Neuron (in vitro differentiated cells): ENCODE measurements around the gene CMTM7.

Experiments used
- H2AFZ ChIP-seq: one replicate; pipeline ENCODE4 v1.6.1; 2013; ENCODE audit warnings: low read depth, mild to moderate bottlenecking, inconsistent platforms, low read length, moderate library complexity
- H3K27me3 ChIP-seq: one replicate; pipeline ENCODE4 v1.6.1; 2013; ENCODE audit warnings: low read length; ENCODE audit not compliant: insufficient read depth
- H3K36me3 ChIP-seq: one replicate; pipeline ENCODE4 v1.6.1; 2013; ENCODE audit warnings: low read length; ENCODE audit not compliant: insufficient read depth
- H3K4me1 ChIP-seq: one replicate; pipeline ENCODE4 v1.6.1; 2013; ENCODE audit warnings: low read length; ENCODE audit not compliant: insufficient read depth
- H3K4me3 ChIP-seq: 2 replicates; pipeline ENCODE4 v1.5.1; 2013; ENCODE audit warnings: mild to moderate bottlenecking, low read length, moderate library complexity
- H3K9me3 ChIP-seq: one replicate; pipeline ENCODE4 v1.6.1; 2013; ENCODE audit warnings: low read length

Gene CMTM7

GRCh38 chr3:32411442-32411841 is 19.8 kb downstream of the CMTM7 start:
- peaks cover 15% of the 10 kb centered on the region for H3K4me1 ChIP-seq
- no peak overlapping the region for H3K4me3 ChIP-seq
- no peaks in the 10 kb centered on the region for H3K27me3 ChIP-seq

DNA sequence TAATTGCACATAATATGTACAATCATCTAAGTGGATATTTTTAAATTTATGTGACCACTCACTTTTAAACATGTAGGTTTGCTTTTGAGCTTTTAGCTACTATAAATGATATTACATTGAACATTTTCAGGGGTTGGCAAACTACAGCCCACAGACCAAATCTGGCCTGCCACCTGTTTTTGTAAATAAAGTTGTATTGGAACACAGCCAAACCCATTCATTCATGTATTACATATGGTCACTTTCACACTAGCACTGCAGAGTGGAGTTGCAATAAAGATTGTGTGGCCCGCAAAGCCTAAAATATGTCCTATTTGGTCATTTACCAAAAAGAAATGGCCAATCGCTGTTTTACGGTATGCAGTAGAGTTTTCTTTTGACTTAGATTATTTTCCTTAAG is 21.2 kb downstream of the CMTM7 start:
- peaks cover 2% of the 10 kb centered on the region for H3K9me3 ChIP-seq
- no peak overlapping the region for H3K4me3 ChIP-seq
- H3K36me3 ChIP-seq: no peaks in the 10 kb centered on the region
- H3K27me3 ChIP-seq: no peaks in the 10 kb centered on the region
- no peak overlapping the region for H2AFZ ChIP-seq
- H3K4me1 ChIP-seq: peaks cover 25% of the 10 kb centered on the region

More at GRCh38 chr3:32411442-32411841, 19.8 kb downstream of the CMTM7 start:
- H2AFZ ChIP-seq: no peak overlapping the region
- H3K9me3 ChIP-seq: no peaks in the 10 kb centered on the region
- H3K36me3 ChIP-seq: no peaks in the 10 kb centered on the region

- peaks cover 3% of the 10 kb centered on the region for H3K9me3 ChIP-seq
- H2AFZ ChIP-seq: no peak overlapping the region
- H3K27me3 ChIP-seq: no peaks in the 10 kb centered on the region
- H3K4me3 ChIP-seq: no peak overlapping the region
- H3K36me3 ChIP-seq: no peaks in the 10 kb centered on the region
- H3K4me1 ChIP-seq: peaks cover 25% of the 10 kb centered on the region
These were observed 22.3 kb downstream of the CMTM7 start for GRCh38 chr3:32413845-32414521.

DNA sequence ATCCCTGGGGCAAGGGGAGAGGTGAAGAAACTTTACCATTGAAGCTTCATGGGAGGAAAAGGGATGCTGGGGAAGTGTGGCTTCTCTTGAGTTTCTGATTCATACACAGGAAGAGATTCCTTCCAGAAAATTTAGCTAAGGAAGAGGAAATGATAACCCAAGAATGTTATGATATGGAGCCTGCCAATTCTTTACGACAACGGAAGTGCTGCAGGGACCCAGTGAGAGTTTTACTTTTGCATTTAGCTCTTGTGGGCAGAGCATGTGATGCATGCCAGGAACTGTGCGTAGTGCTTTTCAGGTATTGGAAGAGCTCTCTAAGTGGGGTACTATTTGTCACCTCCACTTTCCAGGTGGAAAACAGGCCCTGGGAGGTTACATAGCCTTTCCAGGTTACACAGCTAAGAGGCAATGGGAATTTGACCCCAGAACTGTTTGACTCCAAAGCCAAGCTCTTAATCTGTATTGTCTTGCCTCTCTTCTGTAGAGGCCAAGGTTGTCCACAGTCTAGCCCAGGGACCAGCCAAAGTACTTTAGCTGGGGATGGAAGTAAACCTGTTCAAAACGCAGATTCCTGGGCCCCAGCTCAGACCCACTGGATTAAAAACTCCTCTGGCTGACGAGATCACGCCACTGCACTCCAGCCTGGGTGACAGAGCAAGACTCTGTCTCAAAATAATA is 23.0 kb downstream of the CMTM7 start:
- no peak overlapping the region for H3K4me3 ChIP-seq
- H3K27me3 ChIP-seq: no peaks in the 10 kb centered on the region
- H3K4me1 ChIP-seq: peaks cover 23% of the 10 kb centered on the region

DNA sequence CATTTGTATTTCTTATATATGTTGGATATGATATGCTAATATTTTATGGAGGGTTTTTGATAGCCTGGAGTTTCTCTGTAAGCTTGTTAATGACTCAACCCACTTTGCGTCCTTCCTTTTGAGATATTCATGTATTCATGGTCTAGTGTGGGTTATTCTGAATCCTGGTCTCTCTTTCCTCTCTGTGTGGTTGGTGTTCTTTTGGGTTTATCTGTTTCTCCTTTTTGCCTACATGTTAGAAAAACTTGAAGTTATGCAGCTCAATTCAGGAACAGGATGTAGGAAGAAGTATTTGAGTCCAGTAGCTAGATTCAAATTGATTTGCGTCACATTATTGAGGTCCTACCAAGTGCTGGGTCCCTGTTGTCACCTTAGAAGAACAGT is 28.1 kb downstream of the CMTM7 start:
- Histone ChIP-seq H3K4me3 (no peak overlapping the region), H3K27me3 (no peaks in the 10 kb centered on the region), H3K4me1 (peaks cover 21% of the 10 kb centered on the region), H2AFZ (no peak overlapping the region), H3K9me3 (peaks cover 6% of the 10 kb centered on the region), H3K36me3 (no peaks in the 10 kb centered on the region)

More for the DNA sequence above, 23.0 kb downstream of the CMTM7 start:
- Histone ChIP-seq H3K9me3 (peaks cover 3% of the 10 kb centered on the region), H2AFZ (no peak overlapping the region), H3K36me3 (no peaks in the 10 kb centered on the region)

DNA sequence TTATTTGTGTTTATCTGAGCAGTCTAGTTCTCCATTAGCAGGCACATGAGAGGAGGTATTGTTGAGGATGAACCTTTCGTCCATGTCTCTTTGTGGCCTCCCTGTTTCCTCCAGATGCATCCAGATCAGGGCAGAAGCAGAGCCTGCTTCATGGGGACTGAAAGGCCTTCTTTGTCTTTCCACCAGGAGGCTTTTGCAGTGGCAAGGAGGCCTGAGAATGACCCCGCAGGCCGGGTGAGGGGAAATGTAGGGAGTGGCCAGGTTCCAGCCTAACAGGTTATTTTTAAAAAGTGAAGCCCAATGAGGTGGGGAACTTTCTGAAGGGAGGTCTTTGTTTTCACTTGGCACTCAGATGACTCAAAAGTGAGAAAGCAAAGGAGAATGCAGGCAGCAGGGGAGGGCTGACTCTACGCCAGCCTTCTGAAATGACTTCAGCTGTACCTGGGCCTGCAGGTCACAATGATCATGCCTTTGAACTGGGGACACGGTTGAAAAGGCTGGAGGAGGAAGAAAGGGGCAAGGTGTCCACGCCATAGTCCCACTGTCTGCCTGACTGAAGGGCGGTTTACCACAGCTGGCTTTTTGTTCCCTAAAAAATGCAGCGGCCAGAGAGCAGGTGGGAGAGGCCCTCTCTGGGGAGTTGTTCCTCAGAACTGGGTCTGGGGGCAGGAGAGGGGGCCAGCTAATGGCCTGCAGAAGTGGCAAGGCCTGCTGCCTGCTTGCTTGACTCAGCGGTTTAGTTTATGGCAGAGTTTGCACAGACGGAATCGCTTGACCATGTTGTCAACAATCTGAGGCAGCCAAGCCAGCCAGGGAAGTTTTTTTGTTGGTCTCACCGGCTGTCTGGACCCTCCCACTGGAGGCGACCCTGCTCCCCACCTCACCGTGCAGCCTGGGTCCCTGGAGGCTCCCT is 28.7 kb downstream of the CMTM7 start:
- no peak overlapping the region for H2AFZ ChIP-seq
- peaks cover 6% of the 10 kb centered on the region for H3K9me3 ChIP-seq
- no peaks in the 10 kb centered on the region for H3K27me3 ChIP-seq
- peaks cover 21% of the 10 kb centered on the region for H3K4me1 ChIP-seq
- H3K36me3 ChIP-seq: no peaks in the 10 kb centered on the region
- no peak overlapping the region for H3K4me3 ChIP-seq

DNA sequence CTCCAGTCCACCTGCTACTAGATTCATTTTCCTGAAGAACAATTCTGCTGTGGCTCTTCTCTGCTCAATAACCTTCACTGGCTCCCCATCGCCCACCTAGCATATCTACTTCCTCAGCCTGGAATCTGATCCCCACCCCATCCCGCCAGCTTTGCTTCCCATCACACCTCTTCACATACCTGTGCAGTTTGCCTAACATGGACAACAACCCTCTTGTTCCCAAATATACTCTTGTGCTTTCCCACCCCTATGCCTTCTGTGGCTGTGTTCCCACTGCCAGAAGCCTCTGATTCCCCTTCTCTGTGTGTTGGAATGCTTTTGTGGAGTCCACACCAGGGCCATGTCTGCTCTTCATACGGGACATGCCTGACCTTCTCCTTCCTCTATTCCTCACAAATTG is 29.5 kb downstream of the CMTM7 start:
- Histone ChIP-seq H3K9me3 (peaks cover 6% of the 10 kb centered on the region), H3K27me3 (no peaks in the 10 kb centered on the region)

GRCh38 chr3:32421991-32422859 is 30.6 kb downstream of the CMTM7 start:
- Histone ChIP-seq H2AFZ (no peak overlapping the region), H3K4me1 (peaks cover 14% of the 10 kb centered on the region), H3K9me3 (peaks cover 6% of the 10 kb centered on the region), H3K36me3 (no peaks in the 10 kb centered on the region), H3K27me3 (no peaks in the 10 kb centered on the region), H3K4me3 (no peak overlapping the region)

More for the DNA sequence above, 29.5 kb downstream of the CMTM7 start:
- H3K4me1 ChIP-seq: peaks cover 21% of the 10 kb centered on the region
- no peak overlapping the region for H2AFZ ChIP-seq
- no peak overlapping the region for H3K4me3 ChIP-seq
- H3K36me3 ChIP-seq: no peaks in the 10 kb centered on the region

DNA sequence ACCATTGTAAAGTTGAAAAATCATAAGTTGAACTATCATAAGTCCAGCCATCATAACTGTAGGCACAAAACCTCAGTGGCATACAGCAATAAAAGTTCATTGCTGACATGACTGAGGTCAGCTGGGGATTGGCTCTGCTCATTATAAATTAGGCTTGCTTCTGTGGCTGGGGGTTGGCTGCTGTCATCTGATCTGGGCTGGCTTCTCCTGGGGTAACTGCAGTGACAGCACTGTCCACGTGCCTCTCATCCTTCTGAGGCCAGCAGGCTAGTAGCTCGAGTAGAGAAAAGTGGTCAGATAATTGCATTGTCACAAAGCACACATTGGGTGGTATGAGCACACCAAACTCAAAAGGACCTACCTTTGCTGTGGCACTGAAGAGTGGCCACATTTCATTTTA is 31.3 kb downstream of the CMTM7 start:
- peaks cover 10% of the 10 kb centered on the region for H3K4me1 ChIP-seq
- no peaks in the 10 kb centered on the region for H3K36me3 ChIP-seq
- peaks cover 4% of the 10 kb centered on the region for H3K9me3 ChIP-seq
- H3K27me3 ChIP-seq: no peaks in the 10 kb centered on the region
- H2AFZ ChIP-seq: no peak overlapping the region
- no peak overlapping the region for H3K4me3 ChIP-seq

- peaks cover 4% of the 10 kb centered on the region for H3K9me3 ChIP-seq
- H3K36me3 ChIP-seq: no peaks in the 10 kb centered on the region
- no peaks in the 10 kb centered on the region for H3K27me3 ChIP-seq
- peaks cover 10% of the 10 kb centered on the region for H3K4me1 ChIP-seq
- no peak overlapping the region for H2AFZ ChIP-seq
- H3K4me3 ChIP-seq: no peak overlapping the region
These were observed 31.9 kb downstream of the CMTM7 start for GRCh38 chr3:32423534-32423933.

DNA sequence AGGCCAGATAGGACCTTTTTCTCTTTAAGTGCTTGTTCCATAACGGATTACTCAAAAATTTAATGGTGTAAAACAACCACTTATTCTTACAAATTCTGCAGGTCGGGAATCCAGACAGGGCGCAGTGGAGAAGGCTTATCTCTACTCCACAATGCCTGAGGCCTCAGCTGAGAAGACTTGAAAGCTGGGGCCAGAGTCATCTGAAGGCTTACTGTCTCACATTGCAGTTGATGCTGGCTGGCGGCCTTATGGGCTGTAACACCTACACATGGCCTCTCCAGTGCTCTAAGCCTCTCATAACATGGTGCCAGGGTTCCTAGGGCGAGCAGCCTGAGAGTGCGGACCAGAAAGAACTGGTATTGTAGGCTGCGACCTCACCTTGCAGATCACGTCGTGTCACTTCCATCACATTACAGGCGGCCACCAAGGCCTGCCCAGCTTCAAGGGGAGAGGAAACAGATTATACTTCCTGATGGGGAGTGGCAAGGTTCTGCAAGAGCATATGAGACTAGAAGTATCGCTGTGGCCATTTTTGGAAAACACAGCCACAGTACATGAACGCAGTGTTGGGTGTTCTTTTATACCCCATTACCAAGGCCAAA is 32.4 kb downstream of the CMTM7 start:
- no peaks in the 10 kb centered on the region for H3K27me3 ChIP-seq
- no peak overlapping the region for H3K4me3 ChIP-seq
- H3K9me3 ChIP-seq: peaks cover 4% of the 10 kb centered on the region
- H2AFZ ChIP-seq: no peak overlapping the region
- H3K36me3 ChIP-seq: no peaks in the 10 kb centered on the region
- H3K4me1 ChIP-seq: peaks cover 10% of the 10 kb centered on the region

- no peak overlapping the region for H2AFZ ChIP-seq
- H3K9me3 ChIP-seq: peaks cover 4% of the 10 kb centered on the region
- H3K36me3 ChIP-seq: no peaks in the 10 kb centered on the region
- H3K4me1 ChIP-seq: peaks cover 10% of the 10 kb centered on the region
- H3K27me3 ChIP-seq: no peaks in the 10 kb centered on the region
- H3K4me3 ChIP-seq: no peak overlapping the region
These were observed 33.1 kb downstream of the CMTM7 start for GRCh38 chr3:32424581-32425250.
